ENCODE results near the gene PHF24.
"Not testable (repeated sequence)": the region's sequence is repeated elsewhere in the genome, so short reads cannot be mapped to it uniquely, and the experiment has no call there.

Gene PHF24

DNA sequence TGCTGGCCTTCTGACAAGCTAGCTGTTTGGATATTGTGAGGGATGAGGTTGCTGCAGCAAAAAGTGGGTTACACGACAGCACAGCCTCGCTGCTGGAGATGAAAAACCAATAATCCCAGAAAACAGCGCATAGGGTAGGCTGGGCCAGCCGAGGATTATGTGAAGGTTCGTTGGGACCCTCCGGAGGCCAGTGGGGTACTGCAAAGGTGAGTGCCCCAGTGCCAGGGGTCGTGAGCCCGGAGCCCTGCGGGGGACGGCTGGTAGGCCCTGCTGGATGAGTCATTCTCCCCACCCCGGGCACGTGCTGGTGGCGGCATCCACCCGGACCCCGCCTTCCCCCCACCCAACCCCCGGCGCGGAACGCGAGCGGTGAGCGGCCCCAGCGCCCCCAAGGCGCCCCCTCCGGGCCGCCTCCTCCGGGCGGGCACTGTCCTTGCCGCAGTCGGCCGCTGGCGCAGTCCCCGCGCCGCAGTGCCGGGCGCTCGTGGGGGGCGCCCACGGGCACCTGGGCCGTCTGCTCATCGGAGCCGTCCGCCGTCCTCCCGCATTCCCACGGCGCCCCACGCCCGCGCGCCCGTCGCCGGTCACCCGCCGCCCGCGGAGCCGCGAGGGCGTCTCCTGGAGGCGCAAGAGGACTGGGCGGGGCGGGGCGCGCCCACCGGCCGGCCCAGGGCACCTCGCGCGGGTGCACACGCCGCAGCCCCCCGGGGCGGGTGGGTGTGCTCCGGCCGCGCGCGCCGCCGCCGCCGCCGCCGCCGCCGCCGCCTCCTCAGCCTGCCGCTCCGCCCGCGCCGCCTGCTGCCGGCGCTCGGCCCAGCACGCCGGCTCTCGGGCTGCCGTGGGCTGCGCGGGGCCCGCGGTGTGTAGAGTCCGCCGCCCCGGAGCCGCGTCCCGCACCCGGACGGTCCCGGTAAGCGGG, at the start of gene PHF24:
PHF24 (plus strand) TSS at position 794 of the 919 bp plus-strand sequence. CDS start 13,014 bp downstream, outside the sequence.
- in situ Hi-C loops (cut with MboI; ENCODE audit: low pct_unique_long_range_greater_than_20kb, low sequenced_read_pairs) = no loop called here
- no peak for DNase-seq

DNA sequence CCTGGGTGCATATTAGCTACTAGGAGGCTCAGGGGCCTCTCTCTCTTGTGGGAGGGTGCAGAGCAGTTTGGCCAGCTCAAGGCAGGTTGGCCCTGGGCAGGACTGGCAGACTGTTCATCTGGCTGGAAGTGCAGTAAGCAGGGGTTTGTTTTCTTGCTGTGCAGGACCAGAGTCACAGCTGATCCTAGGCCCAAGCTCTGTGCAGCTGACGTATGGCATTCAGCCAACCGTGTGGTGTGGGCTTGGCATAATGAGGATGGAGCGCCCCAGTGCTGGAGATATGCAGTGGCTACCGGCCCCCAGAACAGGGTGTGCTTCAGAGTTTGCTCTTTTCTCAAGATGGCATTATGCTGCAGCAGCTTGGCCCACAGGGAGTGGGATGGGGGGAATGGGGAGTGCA, 31.0 kb upstream of the PHF24 start:
- in situ Hi-C loops (cut with MboI; ENCODE audit: low pct_unique_long_range_greater_than_20kb, low sequenced_read_pairs) = no loop called here
- DNase-seq = no peak

DNA sequence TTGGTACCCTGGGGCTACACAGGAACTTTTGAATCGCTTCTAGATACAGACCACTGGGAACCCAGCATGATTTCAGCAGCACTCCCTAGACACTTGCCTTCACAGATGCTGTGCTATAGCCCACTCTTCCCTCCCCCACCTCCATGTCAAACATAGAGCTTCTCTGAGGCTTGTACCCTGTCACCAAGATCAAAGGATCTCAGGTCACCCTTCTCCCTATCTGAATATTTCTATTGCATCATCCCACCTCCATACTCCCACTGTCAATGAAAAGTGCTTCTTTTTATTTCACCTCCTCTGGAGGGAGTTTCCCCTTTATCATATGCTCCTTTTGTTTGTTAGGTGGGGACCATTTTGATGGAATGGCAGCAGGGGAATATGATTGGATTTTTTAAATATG, 29.2 kb upstream of the PHF24 start:
- in situ Hi-C loops (cut with MboI; ENCODE audit: low pct_unique_long_range_greater_than_20kb, low sequenced_read_pairs) = no loop called here

DNA sequence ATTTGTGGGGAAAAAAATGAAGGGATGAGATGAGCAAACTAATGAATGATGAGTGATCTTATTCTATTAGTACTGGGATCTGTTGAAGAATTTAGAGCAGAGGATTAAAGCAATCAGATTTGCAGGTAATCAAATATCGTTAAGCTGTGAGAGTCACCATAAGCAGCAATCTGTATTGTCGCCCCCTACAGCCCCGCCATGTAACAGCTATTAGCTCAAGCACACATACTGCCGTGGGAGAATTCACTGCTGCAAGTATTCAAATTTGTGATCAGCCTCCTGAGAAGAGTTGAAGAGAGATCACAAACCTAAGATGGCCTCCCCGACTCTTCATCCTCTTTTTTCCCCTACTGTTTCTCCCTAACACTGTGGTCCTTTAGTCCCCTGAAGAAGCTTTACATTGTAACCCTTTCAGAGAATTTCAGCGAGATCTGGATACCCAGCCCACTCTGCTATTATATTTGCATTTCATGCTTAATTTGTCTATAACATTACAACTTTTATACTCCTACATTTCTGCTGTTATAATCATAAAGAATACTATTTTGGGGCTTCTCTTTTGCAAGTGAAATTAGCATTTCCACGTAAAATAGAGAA, 28.5 kb upstream of the PHF24 start:
- in situ Hi-C loops (cut with MboI; ENCODE audit: low pct_unique_long_range_greater_than_20kb, low sequenced_read_pairs) = no loop called here
- peak; percentile 20 for DNase-seq

More for the DNA sequence above, 29.2 kb upstream of the PHF24 start:
- no peak for DNase-seq

DNA sequence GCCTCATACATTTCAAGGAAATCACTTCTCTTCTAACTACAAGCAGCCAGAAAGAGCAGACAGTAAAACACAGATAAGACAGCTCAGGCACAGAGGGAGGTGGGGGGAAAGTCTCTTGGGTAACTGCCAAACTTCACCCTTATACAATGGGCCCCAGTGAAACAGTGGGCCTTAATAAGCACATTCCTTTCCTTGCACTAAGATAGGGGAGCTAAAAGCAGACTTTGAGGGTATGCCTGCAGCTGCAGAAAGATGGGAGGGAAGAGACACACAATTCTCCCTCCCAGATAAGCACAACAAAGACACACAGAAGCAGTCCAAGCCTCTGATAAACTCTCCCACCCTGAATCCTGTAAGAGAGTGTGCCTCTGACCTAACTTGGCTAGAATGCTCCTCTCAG, 18.1 kb upstream of the PHF24 start:
- DNase-seq; in situ Hi-C loops (cut with MboI; ENCODE audit: low pct_unique_long_range_greater_than_20kb, low sequenced_read_pairs): not testable (repeated sequence)

DNA sequence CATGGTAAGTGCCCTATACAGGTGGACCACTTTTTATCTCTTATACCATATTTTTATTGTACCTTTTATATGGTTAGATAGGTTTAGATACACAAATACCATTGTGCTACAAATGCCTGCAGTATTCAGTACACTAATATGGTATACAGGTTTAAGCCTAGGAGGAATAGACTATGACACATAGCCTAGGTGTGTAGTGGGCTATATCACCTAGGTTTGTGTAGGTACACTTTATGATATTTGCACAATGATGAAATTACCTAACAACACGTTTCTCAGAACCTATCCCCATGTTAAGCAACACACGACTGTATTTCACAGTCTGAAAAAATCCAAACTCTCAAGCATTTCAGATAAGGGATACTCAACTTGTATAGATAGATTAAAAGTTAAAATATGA, 9.6 kb upstream of the PHF24 start:
- in situ Hi-C loops (cut with MboI; ENCODE audit: low pct_unique_long_range_greater_than_20kb, low sequenced_read_pairs) = no loop called here
- DNase-seq = no peak

DNA sequence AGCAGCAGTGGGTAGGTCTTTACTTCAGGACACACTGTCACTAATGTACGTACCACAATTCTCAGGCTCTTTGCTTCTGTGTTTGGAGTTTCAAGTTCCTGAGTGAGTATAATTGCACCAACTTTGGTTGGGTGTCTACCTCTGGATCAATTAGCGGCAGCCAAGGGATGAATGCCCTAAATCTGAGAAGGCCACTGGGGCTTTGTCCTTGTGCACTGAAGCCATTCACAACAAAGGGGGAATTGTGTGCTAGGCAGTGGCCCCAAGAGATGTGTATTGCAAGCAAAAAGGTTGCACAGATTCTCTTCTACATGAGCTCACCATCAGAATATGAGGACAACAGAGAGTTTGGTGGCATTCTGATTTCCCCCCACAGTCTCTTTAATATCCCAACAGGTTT, 3.9 kb upstream of the PHF24 start:
- no peak for DNase-seq
- in situ Hi-C loops (cut with MboI; ENCODE audit: low pct_unique_long_range_greater_than_20kb, low sequenced_read_pairs) = no loop called here

DNA sequence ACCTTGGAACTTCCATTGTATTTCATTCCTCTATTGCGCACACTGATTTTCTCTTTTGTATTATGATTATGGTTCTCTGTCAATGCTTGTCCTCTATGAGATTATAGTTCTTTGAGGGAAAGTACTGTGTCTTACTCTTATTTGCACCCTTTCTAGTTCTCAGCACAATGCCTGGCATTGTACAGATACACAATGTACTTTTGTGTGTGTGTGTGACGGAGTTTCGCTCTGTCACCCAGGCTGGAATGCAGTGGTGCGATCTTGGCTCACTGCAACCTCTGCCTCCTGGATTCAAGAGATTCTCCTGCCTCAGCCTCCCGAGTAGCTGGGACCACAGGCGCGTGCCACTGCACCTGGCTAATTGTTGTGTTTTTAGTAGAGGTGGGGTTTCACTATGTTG, 2.0 kb upstream of the PHF24 start:
- DNase-seq; in situ Hi-C loops (cut with MboI; ENCODE audit: low pct_unique_long_range_greater_than_20kb, low sequenced_read_pairs): not testable (repeated sequence)

DNA sequence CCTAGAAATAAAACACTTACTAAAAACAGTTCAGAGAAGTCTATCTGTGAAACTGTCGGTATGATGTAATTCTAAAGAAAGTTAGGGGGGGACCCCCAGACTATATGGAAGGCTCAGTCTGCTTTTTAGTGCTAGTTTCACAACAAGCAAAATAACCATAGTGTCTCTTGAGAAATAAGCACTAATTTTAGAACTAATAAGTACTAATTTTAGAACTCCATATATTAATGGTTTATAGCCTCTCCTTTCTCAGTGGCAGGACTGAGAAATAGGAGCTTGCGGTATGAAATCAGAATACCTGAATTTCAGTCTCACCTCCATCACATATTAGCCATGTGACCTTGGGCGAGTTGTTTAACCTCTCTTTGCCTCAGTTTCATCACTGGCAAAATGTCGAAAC, 1.4 kb upstream of the PHF24 start:
- no peak for DNase-seq
- in situ Hi-C loops (cut with MboI; ENCODE audit: low pct_unique_long_range_greater_than_20kb, low sequenced_read_pairs) = no loop called here

DNA sequence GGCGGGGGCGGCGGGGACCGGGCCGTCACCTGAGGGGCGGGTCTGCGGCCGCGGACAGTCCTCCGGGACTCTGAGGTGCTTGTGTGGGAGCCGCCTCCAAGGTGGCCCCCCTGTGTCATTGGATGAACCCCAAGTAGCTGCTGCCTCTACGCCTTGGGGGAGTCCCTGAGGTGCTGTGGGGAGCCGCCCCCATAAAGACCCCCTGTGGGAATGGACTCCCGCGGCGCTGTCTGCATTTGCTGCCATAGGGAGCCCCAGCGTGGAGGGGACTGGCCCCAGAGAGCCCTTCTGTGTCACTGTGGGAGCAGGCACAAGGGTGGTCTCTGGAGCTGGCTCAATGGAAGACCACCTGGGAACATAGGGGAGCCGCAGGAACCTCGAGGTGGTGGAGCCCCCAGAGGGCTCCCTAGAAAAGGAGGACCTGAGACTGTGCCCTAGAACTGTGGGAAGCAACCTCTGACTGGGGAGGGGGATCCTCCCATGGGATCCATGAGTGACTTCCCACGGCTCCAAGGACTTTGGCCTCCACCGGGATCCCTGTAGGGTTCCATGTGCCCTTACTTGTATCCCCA, 412 bp downstream of the PHF24 start:
- in situ Hi-C loops (cut with MboI; ENCODE audit: low pct_unique_long_range_greater_than_20kb, low sequenced_read_pairs) = no loop called here
- no peak for DNase-seq

DNA sequence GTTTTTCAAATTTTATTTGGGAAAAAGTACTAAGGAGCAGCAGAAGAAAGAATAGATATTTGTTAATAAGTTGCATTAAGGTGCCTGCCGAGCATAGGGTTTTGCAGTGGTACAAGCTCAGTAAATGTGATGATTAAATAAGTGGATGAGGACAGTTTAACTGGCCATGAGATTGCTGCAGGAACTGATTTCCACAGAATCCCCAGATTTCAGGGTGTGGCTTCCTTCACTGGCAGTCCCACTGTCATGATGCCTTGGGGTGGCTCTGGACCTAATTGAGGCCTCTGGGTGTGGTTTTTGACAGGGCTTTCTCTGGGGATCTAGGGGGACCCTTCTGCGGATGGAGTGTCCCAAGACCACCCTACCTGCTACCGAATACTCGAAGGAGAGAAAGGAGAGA, 1.4 kb downstream of the PHF24 start:
- in situ Hi-C loops (cut with MboI; ENCODE audit: low pct_unique_long_range_greater_than_20kb, low sequenced_read_pairs) = no loop called here
- no peak for DNase-seq

DNA sequence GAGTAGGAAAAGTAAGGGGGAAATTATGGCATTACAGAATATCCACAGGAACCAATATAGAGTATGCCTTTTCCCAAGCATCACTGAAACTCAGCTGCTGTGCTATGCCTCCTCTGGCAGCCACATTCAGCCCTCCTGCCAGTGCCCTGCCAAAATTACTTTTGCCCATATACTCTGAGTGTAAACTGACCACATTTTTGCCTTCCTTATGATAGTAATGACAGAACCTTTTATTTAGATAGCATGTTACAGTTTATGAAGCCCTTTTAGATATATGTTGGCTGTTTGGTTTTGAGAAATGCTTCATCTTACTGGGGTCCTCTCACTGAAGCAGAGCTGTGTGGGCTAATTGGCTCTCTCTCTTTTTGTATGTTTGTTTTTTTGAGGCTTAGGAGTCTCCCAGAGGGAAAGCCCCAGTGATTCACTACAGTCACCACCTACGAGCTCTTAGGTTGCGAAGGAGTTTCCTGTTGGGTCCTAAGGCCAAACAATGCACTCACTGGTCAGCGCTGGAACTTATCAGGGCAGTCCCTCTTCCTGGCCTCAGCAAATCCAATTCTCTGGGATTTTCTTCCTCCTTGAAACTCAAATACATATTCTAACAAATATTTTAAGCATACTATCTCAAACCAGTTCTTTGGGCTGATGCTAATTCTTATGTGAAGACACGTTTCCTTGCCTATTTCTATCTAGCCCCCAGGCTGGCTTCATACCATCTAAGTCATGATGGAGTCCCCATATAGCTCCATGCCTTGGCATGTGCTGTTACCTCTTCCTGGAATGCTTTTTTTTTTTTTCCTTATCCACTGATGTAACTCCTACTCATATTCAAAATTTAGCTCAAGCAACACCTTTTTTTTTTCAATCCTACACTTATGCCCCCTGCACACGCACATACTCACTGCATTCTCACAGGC, 3.7 kb downstream of the PHF24 start:
- no peak for DNase-seq
- in situ Hi-C loops (cut with MboI; ENCODE audit: low pct_unique_long_range_greater_than_20kb, low sequenced_read_pairs) = no loop called here

DNA sequence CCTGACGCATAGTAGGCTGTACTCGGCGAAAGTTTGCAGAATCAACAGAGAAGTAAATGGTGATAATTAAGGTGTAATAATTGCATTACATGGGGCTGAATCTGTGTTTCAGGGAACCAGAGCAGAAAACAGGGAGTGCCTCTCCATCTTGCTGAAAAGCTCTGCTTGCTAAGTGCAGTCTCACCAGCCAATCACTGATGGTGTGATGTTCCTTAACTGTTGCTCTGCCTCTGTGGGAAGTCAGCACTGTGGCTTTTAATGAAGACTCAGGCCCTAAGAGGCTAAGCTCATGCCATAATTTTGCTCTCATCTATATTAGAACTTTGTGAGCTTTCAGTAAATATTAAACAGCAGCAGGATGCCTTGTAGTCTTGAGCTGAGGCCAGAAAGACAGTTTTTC, 4.5 kb downstream of the PHF24 start:
- no peak for DNase-seq
- in situ Hi-C loops (cut with MboI; ENCODE audit: low pct_unique_long_range_greater_than_20kb, low sequenced_read_pairs) = no loop called here

DNA sequence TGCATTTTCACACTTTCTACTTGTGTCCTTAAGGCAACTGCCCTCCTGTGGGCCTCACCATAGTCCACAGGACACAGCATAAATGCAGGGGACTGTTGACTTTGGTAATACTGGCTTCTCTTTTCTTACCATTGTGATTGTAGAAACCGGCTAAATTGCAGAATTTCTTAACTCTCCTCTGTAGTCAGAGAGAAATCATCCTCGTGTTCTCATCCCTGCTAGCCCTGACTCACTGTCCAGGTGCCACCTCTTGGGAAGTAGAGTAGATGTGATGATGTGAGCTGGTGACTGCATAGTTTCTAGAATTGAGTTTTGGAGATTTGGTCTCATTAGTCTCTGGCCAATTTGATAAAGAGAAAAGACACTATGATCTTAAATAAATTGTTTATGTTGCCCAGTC, 5.5 kb downstream of the PHF24 start:
- in situ Hi-C loops (cut with MboI; ENCODE audit: low pct_unique_long_range_greater_than_20kb, low sequenced_read_pairs) = no loop called here
- DNase-seq = no peak

DNA sequence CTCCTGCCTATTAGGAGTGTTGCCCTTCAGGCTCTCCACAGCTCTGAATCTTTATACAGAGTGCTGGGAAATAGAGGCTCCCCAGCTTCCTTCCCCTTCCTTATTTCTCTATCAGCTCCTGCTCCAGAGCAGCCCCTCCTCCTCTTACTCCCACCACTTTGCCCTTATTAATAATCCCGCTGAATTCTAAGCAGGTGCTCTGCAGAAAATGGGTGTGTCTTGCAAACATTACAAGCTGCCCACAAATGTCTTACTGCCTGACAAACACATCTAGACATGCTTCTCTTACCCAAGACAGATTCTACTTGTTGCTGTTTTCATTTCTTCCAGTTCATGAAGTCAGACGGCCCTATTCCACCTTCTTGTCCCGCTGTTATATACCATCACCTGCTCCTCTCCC, 6.4 kb downstream of the PHF24 start:
- in situ Hi-C loops (cut with MboI; ENCODE audit: low pct_unique_long_range_greater_than_20kb, low sequenced_read_pairs) = no loop called here
- DNase-seq = no peak

DNA sequence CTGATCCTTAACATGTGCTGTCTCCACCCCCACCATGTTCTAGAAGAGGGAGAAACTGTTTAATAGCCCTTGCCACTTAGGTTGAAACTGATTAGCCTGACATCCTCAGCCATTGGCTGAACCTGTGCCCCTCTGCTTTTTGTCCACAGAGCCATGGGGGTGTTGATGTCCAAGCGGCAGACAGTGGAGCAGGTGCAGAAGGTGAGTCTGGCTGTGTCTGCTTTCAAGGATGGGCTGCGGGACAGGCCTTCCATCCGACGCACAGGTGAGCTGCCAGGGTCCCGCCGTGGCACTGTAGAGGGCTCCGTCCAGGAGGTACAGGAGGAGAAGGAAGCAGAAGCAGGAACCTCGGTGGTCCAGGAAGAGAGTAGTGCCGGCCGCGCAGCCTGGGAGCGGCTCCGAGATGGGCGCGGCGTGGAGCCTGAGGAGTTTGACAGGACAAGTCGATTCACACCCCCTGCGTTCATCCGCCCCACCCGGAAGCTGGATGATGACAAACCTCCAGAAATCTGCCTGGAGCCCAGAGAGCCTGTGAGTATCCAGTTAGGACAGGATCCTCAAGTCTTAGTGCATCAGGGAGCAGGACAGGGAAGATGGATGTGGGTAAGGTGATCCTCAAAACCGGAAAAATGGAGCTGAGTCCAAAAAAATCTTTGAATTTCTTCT, 13.2 kb downstream of the PHF24 start:
- in situ Hi-C loops (cut with MboI; ENCODE audit: low pct_unique_long_range_greater_than_20kb, low sequenced_read_pairs) = no loop called here
- no peak for DNase-seq

DNA sequence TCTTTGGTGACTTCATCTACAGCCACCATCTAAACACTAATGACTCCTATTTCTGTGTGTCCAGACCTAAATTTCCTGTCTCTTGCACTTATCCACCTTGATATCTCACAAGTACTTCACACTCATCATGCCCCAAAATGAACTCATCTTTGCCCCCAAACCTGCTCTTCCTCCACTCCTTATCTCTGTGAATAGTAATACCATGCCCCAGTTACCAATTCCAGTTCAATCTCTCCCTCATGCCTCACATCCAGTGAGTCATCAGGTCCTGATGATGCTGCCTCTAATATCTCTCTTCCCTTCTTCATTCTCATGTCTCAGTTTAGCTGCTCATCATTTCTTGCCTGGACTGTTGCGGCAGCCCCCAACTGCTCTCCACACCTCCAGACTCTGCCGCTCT, 16.6 kb downstream of the PHF24 start:
- in situ Hi-C loops (cut with MboI; ENCODE audit: low pct_unique_long_range_greater_than_20kb, low sequenced_read_pairs) = no loop called here
- DNase-seq = no peak

DNA sequence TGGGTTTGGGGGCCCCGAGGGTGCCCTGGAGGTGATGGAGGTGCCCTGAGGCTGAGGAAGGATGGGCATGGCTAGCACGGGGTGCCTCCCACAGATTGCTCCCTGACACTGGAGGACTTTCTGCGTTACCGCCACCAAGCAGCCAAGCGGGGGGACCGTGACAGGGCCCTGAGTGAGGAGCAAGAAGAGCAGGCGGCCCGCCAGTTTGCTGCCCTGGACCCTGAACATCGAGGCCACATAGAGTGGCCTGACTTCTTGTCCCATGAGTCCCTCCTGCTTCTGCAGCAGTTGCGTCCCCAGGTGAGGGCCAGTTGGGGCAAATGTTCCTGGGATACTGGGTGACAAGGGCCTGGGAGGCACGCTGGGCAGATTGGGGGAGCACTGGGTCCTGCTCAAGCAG, 18.4 kb downstream of the PHF24 start:
- in situ Hi-C loops (cut with MboI; ENCODE audit: low pct_unique_long_range_greater_than_20kb, low sequenced_read_pairs) = no loop called here
- no peak for DNase-seq

DNA sequence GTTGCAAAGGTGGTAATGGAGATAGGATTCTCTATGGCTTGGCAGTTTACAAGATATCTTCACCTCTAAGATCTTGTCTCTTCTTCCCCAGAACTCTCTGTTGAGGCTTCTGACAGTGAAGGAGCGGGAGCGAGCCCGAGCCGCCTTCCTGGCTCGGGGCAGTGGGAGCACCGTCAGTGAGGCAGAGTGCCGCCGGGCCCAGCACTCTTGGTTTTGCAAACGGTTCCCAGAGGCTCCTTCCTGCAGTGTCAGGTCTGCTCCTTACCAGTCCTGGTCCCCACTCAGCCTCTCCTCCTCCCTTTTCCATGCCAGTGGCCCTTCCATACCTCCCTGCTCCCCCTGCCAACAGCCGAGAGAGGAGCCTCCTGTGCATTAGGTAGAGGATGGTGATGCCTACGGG, 18.9 kb downstream of the PHF24 start:
- in situ Hi-C loops (cut with MboI; ENCODE audit: low pct_unique_long_range_greater_than_20kb, low sequenced_read_pairs) = no loop called here
- no peak for DNase-seq

Data from KBM-7 (cell line).